OCI-LY1 (cell line): Measurements from ENCODE around the gene PRTG.

ENCODE experiments used
- H2AFZ ChIP-seq: fragments of 200-600 bp; sonication (generic), shearing (Covaris generic); 2 replicates; pipeline ENCODE4 v1.6.0; 2014; ENCODE audit warnings: antibody characterized with exemption, mild to moderate bottlenecking, low read length
- H3F3A ChIP-seq: fragments of 200-600 bp; sonication (generic), shearing (Covaris generic); 2 replicates; pipeline ENCODE4 v1.6.0; 2014; ENCODE audit warnings: mild to moderate bottlenecking, antibody characterized with exemption, low read length, moderate library complexity; ENCODE audit not compliant: insufficient read depth
- H3K27ac ChIP-seq: fragments of 200-600 bp; sonication (generic); 2 replicates; pipeline ENCODE4 v1.5.1; 2014; ENCODE audit warnings: low read length, mixed run types, mild to moderate bottlenecking, low read depth; ENCODE audit not compliant: poor library complexity, severe bottlenecking
- H3K27me3 ChIP-seq: fragments of 200-600 bp; sonication (generic); 2 replicates; pipeline ENCODE4 v1.6.0; 2014; ENCODE audit warnings: antibody characterized with exemption, mild to moderate bottlenecking, low read length, moderate library complexity; ENCODE audit not compliant: insufficient read depth
- H3K36me3 ChIP-seq: fragments of 200-600 bp; sonication (generic); 2 replicates; pipeline ENCODE4 v1.6.1; 2014; ENCODE audit warnings: mild to moderate bottlenecking, antibody characterized with exemption, low read length, moderate library complexity, mixed read lengths; ENCODE audit not compliant: insufficient read depth
- H3K4me1 ChIP-seq: fragments of 200-600 bp; sonication (generic); 2 replicates; pipeline ENCODE4 v1.5.1; 2014; ENCODE audit warnings: mild to moderate bottlenecking, low read length, moderate library complexity; ENCODE audit not compliant: insufficient read depth, severe bottlenecking
- H3K4me2 ChIP-seq: fragments of 200-600 bp; sonication (generic), shearing (Covaris generic); 2 replicates; pipeline ENCODE4 v1.6.1; 2014; ENCODE audit warnings: low read length
- H3K4me3 ChIP-seq: fragments of 200-600 bp; sonication (generic); 2 replicates; pipeline ENCODE4 v1.5.1; 2014; ENCODE audit warnings: low read length, low read depth, mild to moderate bottlenecking, mixed read lengths; ENCODE audit not compliant: poor library complexity, severe bottlenecking
- H3K79me2 ChIP-seq: fragments of 200-600 bp; shearing (Covaris generic); 2 replicates; pipeline ENCODE4 v1.6.1; 2016; ENCODE audit warnings: mixed run types, low read length, mixed read lengths; ENCODE audit not compliant: insufficient read depth
- H3K9ac ChIP-seq: fragments of 200-600 bp; sonication (generic), shearing (Covaris generic); 2 replicates; pipeline ENCODE4 v1.6.1; 2014; ENCODE audit warnings: mild to moderate bottlenecking, low read length, mixed read lengths
- H3K9me2 ChIP-seq: fragments of 200-600 bp; sonication (generic), shearing (Covaris generic); 2 replicates; pipeline ENCODE4 v1.6.1; 2014; ENCODE audit warnings: low read depth, mild to moderate bottlenecking, low read length, mixed read lengths
- H3K9me3 ChIP-seq: fragments of 200-600 bp; shearing (Covaris generic); 2 replicates; pipeline ENCODE4 v1.6.1; 2014; ENCODE audit warnings: low read length, mixed read lengths
- H4K20me1 ChIP-seq: fragments of 200-600 bp; sonication (generic), shearing (Covaris generic); 2 replicates; pipeline ENCODE4 v1.6.0; 2016; ENCODE audit warnings: mild to moderate bottlenecking, low read length; ENCODE audit not compliant: insufficient read depth
- CTCF ChIP-seq: fragments of 200-600 bp; sonication (generic), shearing (Covaris generic); IDR thresholded peaks from 2 replicates; pipeline ENCODE4 v1.5.1; 2017; ENCODE audit warnings: mild to moderate bottlenecking, antibody characterized with exemption, low read length, moderate library complexity, mixed read lengths
- EZH2 ChIP-seq: fragments of 200-600 bp; sonication (generic), shearing (Covaris generic); IDR thresholded peaks from 2 replicates; pipeline ENCODE4 v1.8.0; 2017; ENCODE audit warnings: borderline replicate concordance, mixed run types, mild to moderate bottlenecking, antibody characterized with exemption, low read length, moderate library complexity, mixed read lengths

PRTG gene

GRCh38 chr15:55661428-55661827 lies 81.5 kb downstream of the PRTG start:
- Histone ChIP-seq H3K4me2 (no peak overlapping the region), H3K27me3 (no peaks in the 10 kb centered on the region), H3K4me3 (no peak overlapping the region), H3K36me3 (no peaks in the 10 kb centered on the region), H2AFZ (no peak overlapping the region), H3K9ac (no peak overlapping the region), H3K9me2 (no peaks in the 10 kb centered on the region), H3K79me2 (no peaks in the 10 kb centered on the region), H4K20me1 (no peaks in the 10 kb centered on the region), H3K4me1 (no peaks in the 10 kb centered on the region), H3F3A (no peaks in the 10 kb centered on the region), H3K27ac (no peak overlapping the region), H3K9me3 (no peaks in the 10 kb centered on the region)
- TF ChIP-seq CTCF (no peak), EZH2 (no peak)

GRCh38 chr15:55660153-55660552 lies 82.8 kb downstream of the PRTG start:
- Histone ChIP-seq H3K36me3 (no peaks in the 10 kb centered on the region), H3K79me2 (no peaks in the 10 kb centered on the region), H2AFZ (no peak overlapping the region), H3K27ac (no peak overlapping the region), H3K4me3 (no peak overlapping the region), H3K9ac (no peak overlapping the region), H3K27me3 (no peaks in the 10 kb centered on the region), H3K9me3 (no peaks in the 10 kb centered on the region), H3K9me2 (no peaks in the 10 kb centered on the region), H3F3A (no peaks in the 10 kb centered on the region), H3K4me1 (no peaks in the 10 kb centered on the region), H3K4me2 (no peak overlapping the region), H4K20me1 (no peaks in the 10 kb centered on the region)
- TF ChIP-seq EZH2: no peak
- no peak for TF ChIP-seq CTCF

GRCh38 chr15:55659481-55659880 lies 83.5 kb downstream of the PRTG start:
- H3K4me1 ChIP-seq: no peaks in the 10 kb centered on the region
- TF ChIP-seq EZH2 (no peak), CTCF (no peak)
- H3K4me2 ChIP-seq: no peak overlapping the region
- no peaks in the 10 kb centered on the region for H3K27me3 ChIP-seq
- H3K36me3 ChIP-seq: no peaks in the 10 kb centered on the region
- no peaks in the 10 kb centered on the region for H3K9me3 ChIP-seq
- H3K4me3 ChIP-seq: no peak overlapping the region
- H3K9me2 ChIP-seq: no peaks in the 10 kb centered on the region
- no peaks in the 10 kb centered on the region for H4K20me1 ChIP-seq
- no peak overlapping the region for H2AFZ ChIP-seq
- H3K79me2 ChIP-seq: no peaks in the 10 kb centered on the region
- H3K9ac ChIP-seq: no peak overlapping the region
- no peak overlapping the region for H3K27ac ChIP-seq
- no peaks in the 10 kb centered on the region for H3F3A ChIP-seq
